Measurements from ENCODE around the gene TRPM3.

TRPM3 gene

GRCh38 chr9:70580606-70581195, 540.7 kb downstream of the TRPM3 start:
- in situ Hi-C loops (cut with MboI; ENCODE audit: low pct_unique_long_range_greater_than_20kb, low sequenced_read_pairs, unreplicated experiment), result no loop called here
- DNase-seq (ENCODE audit: low spot score), result no peak
- TF ChIP-seq, protein P1, sequence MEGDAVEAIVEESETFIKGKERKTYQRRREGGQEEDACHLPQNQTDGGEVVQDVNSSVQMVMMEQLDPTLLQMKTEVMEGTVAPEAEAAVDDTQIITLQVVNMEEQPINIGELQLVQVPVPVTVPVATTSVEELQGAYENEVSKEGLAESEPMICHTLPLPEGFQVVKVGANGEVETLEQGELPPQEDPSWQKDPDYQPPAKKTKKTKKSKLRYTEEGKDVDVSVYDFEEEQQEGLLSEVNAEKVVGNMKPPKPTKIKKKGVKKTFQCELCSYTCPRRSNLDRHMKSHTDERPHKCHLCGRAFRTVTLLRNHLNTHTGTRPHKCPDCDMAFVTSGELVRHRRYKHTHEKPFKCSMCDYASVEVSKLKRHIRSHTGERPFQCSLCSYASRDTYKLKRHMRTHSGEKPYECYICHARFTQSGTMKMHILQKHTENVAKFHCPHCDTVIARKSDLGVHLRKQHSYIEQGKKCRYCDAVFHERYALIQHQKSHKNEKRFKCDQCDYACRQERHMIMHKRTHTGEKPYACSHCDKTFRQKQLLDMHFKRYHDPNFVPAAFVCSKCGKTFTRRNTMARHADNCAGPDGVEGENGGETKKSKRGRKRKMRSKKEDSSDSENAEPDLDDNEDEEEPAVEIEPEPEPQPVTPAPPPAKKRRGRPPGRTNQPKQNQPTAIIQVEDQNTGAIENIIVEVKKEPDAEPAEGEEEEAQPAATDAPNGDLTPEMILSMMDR (IDR thresholded peaks at IDR 0.05; ENCODE audit: extremely low read depth, insufficient read depth, missing control alignments), result no peak

GRCh38 chr9:70579686-70580085, 541.7 kb downstream of the TRPM3 start:
- DNase-seq (ENCODE audit: low spot score), result no peak
- in situ Hi-C loops (cut with MboI; ENCODE audit: low pct_unique_long_range_greater_than_20kb, low sequenced_read_pairs, unreplicated experiment), result no loop called here
- TF ChIP-seq, protein P1 (IDR thresholded peaks at IDR 0.05; ENCODE audit: extremely low read depth, insufficient read depth, missing control alignments), result no peak

DNA sequence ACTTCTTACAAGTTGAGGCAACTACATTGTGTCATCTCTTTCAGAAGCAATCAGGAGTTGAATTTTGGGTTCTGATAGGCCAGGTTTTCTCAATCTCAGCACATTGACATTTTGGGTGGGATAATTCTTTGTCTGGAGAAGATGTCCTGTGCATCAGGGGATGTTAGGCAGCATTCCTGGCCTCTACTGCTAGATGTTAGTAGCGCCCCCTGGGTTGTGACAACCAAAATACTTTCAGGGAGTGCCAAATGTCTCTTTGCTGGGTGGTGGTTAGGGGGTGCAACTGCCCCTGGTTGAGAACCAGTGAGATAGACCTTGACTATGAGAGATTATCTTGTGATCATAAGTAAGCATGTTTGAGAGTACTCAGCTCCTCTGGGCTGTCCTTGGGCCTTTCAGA, 542.7 kb downstream of the TRPM3 start:
- in situ Hi-C loops (cut with MboI; ENCODE audit: low pct_unique_long_range_greater_than_20kb, low sequenced_read_pairs, unreplicated experiment), result no loop called here
- DNase-seq (ENCODE audit: low spot score), result no peak
- TF ChIP-seq, protein P1 (IDR thresholded peaks at IDR 0.05; ENCODE audit: extremely low read depth, insufficient read depth, missing control alignments), result peak; percentile 29

GRCh38 chr9:70577671-70578070, 543.8 kb downstream of the TRPM3 start:
- DNase-seq (ENCODE audit: low spot score), result no peak
- in situ Hi-C loops (cut with MboI; ENCODE audit: low pct_unique_long_range_greater_than_20kb, low sequenced_read_pairs, unreplicated experiment), result no loop called here
- TF ChIP-seq, protein P1 (IDR thresholded peaks at IDR 0.05; ENCODE audit: extremely low read depth, insufficient read depth, missing control alignments), result no peak

DNA sequence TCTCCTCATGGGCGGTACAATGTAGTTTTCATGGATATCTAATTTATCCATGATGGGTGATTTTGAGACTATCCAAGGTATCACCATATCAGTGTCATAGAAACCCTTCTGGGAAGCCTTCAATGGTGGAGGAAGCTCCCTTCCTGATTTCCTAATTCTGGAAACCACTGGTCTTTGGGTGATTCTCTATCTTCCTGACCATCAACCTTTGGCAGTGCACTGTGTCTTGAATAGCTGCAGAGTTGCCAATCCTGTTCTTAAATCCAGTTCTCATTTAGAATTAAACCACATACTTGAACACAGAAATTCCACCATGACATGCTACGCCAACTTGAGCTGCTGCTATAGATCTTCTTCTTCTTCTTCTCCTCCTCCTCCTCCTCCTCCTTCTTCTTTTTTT, 545.3 kb downstream of the TRPM3 start:
- TF ChIP-seq, protein P1 (IDR thresholded peaks at IDR 0.05; ENCODE audit: extremely low read depth, insufficient read depth, missing control alignments), result no peak
- in situ Hi-C loops (cut with MboI; ENCODE audit: low pct_unique_long_range_greater_than_20kb, low sequenced_read_pairs, unreplicated experiment), result no loop called here
- DNase-seq (ENCODE audit: low spot score), result no peak

DNA sequence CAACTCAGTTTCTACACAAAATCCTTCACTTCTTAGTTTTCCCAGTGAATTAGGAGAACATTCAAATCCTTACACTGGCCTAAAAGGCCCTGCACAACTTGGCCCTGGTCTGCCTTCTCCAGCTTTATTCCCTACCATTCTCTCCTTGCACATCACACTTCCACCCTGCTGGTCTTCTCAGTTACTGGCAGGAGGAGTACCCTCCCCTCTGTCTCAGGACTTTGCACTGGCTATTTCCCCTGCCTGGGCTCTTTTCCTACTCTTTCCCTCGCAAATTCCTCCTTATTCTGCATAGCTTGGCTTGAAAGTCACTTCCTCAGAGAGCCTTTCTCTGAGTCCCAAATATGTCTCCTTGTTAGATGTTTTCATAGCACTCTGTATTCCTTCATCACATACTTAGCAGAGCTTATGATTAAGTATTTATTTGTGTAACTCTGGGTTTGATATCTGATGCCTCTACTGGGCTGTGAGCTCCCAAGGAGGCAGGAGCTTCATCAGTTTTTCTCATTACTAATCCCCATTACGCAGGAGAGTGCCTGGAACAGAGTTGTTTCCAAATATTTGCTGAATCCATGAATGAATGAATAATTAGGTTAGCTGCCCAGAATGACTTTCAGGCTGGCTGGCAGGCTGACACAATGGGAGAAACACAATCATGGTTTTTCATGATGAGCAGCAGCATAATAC, 547.1 kb downstream of the TRPM3 start:
- no peak for DNase-seq (ENCODE audit: low spot score)
- in situ Hi-C loops (cut with MboI; ENCODE audit: low pct_unique_long_range_greater_than_20kb, low sequenced_read_pairs, unreplicated experiment), result no loop called here
- TF ChIP-seq, protein P1 (IDR thresholded peaks at IDR 0.05; ENCODE audit: extremely low read depth, insufficient read depth, missing control alignments), result no peak
